NCI-H2196 treated with DMSO at 0.1 percent for 48 hours (cell line): ENCODE measurements around the gene KICS2.

Experiments used
- DNase-seq: peaks from one replicate; lab custom pipeline; 2025; ENCODE audit not compliant: unreplicated experiment; lab: John Stamatoyannopoulos, UW

KICS2 gene

GRCh38 chr12:64222009-64222765 lies at the start of gene KICS2:
Gene KICS2 (minus strand): TSS chr12:64222296. CDS start chr12:64222237, 59 bp downstream.
- DNase-seq = peak; percentile 84

GRCh38 chr12:64270411-64270810 lies 48.3 kb upstream of the KICS2 start:
- DNase-seq = no peak

DNA sequence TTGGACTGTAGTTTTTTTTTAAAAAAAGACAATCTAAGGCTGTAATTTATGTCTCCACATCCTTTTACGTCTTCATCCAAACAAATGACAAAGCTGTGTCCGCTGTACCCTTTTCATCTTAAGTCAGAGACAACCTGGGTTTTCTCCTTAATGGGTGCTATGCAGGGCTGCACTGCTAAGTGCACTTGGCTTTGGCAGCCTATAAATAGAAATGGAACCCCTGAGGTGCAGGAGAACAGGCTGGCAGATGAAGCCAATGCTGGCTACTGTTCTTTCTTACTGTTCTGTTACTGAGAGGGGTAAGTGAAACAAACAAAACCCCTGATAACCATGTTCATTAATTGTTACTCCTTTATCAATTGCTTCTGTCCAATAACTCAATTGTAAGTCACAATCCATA lies 47.1 kb upstream of the KICS2 start:
- no peak for DNase-seq

DNA sequence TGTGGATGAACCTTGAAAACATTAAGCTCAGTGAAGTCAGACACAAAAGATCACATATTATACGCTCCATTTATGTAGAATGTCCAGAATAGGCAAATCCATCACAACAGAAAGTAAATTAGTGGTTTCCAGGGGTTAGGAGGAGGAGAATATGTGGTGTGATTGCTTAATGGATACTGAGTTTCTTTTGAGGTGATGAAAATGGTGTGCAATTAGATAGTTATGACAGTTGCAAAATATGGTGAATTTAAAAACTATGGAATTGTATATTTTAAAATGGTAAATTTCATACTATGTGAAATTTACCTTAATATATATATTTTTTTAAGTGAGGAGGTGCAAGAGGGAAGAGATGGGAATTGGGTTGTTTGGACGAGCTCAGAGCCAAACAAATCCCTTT lies 46.3 kb upstream of the KICS2 start:
- DNase-seq = no peak

DNA sequence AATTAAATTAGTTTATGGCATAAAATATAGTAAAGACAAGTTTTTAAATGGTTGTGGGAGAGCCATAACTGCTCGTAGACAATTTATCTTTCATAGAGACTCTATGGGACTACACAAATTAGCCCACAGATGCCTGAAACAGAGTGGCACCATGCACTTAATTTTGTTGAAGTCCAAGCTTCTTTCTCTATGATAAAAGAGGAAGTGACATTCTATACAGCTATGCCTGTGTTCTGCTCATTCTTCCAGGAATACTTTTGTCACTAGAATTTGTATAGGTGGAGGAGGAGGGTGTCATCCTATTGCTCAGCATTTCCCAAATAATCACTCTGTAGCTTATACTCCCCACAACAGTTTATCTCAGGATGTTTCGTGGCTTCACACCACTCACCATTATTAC lies 43.7 kb upstream of the KICS2 start:
- DNase-seq = no peak

DNA sequence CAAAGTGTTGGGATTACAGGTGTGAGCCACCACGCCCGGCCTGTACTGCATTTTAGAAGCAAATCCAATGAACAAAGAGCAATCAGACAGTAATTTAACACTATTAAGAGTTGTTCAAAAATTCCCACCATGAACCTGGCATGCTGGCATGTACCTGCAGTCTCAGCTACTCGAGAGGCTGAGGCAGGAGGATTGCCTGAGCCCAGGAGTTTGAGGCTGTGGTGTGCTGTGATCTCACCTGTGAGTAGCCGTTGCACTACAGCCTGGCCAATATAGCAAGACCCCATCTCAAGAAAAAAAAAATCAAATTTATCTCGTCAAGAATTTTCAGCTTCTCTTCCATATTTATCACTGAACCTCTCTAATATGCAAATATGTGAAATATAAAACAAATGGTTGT lies 39.7 kb upstream of the KICS2 start:
- DNase-seq = no peak

GRCh38 chr12:64258576-64258975 lies 36.5 kb upstream of the KICS2 start:
- no peak for DNase-seq

GRCh38 chr12:64256166-64256800 lies 34.2 kb upstream of the KICS2 start:
- peak; percentile 8 for DNase-seq

GRCh38 chr12:64255249-64255648 lies 33.2 kb upstream of the KICS2 start:
- DNase-seq = no peak

- no peak for DNase-seq
Measured at GRCh38 chr12:64253356-64253755, 31.3 kb upstream of the KICS2 start.

DNA sequence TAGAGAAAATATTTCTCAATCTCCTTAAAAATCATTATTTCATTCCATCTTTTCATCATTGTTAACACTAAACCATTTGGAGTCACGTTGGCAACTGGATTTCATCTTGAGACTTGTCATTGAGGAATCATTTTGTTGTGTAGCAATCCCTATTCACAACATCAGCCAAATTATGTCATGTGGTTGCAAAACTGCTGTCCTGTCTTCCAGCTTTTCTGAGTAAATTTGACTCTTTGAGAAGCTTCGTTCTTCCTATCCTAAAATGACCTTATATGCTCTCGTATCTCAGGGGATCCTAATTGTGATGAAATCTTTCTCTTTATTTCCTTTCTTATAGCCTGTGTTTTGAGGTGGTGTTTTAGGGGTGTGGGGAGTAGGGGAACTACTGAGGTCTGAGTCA lies 30.6 kb upstream of the KICS2 start:
- no peak for DNase-seq

GRCh38 chr12:64243809-64244208 lies 21.7 kb upstream of the KICS2 start:
- no peak for DNase-seq

- DNase-seq = no peak
Measured at GRCh38 chr12:64240781-64241180, 18.7 kb upstream of the KICS2 start.

GRCh38 chr12:64237382-64237781 lies 15.3 kb upstream of the KICS2 start:
- DNase-seq = no peak

DNA sequence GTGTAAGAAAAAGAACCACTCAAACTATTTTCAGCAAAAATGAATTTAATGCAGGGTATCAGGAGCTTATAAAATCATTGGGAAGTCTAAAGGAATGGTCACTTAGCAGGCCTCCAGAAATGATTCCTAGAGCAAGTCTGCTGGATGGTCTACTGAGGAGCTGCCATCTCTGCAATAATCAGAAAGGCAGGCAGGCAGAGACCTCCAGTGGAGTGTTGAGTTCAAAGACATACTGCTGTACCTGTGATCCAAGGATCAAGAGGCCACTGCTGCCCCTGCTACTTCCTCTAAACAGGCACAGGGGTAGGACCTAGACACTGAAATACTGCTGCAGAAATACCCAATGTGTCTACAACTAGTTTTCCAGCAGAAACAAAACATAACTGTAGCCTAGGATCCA lies 14.5 kb upstream of the KICS2 start:
- DNase-seq = no peak

GRCh38 chr12:64232196-64232595 lies 10.1 kb upstream of the KICS2 start:
- no peak for DNase-seq

DNA sequence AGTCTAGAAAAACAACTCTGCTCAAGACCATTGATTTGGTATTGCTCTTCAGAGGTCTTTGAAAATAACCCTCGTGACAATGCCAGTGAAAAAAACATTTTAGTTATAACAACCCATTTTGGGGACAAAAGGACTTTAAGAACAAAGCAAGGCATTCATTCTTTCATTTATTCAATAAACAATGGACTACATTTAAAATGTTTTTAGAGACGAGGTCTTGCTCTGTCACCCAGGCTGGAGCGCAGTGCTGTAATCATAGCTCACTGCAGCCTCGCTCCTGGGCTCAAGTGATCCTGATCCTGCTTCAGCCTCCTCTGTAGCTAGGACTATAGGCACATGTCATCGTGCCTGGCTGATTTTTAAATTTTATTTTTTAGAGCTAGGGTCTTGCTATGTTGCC lies 7.7 kb upstream of the KICS2 start:
- DNase-seq = no peak

DNA sequence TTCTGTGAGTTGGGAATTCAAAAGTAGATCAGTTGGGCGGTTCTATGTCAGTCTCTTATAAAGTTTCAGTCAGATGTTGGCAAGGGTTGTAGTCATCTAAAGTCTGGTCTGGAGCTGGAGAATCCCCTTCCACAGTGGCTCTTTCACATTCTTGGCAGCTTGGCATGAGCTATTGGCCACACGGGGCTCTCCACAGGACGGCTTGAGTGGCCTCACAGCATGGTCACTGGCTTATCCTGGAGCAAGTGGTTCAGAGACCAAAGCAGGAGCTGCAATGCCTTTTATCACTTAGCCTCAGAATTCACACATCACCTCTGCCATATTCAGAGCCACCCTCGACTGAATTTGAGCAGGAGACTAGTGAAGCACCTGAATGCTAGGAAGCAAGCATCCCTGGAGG lies 7.1 kb upstream of the KICS2 start:
- DNase-seq = no peak

- DNase-seq = no peak
Measured at GRCh38 chr12:64225626-64226025, 3.5 kb upstream of the KICS2 start.

- peak; percentile 77 for DNase-seq
Measured at GRCh38 chr12:64221651-64222008, 466 bp downstream of the KICS2 start.

DNA sequence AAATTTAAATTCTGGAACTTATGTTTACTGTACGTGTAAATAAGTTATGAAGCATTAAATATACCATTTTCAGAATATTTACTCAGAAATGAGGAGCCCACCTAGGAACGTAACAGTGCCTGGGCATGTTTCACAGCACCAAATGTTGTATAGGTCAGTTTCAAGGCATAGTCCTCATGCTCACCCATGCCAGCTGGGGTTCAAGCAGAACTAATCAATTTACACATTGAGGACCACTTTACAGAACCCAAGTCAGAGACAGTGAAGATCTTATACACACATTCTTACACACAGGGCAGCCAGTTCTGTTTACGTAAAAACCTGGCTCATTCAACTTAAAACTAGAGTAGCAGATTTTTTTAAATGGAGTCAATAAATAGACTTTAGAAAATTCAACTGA lies 2.0 kb downstream of the KICS2 start:
- DNase-seq = no peak

DNA sequence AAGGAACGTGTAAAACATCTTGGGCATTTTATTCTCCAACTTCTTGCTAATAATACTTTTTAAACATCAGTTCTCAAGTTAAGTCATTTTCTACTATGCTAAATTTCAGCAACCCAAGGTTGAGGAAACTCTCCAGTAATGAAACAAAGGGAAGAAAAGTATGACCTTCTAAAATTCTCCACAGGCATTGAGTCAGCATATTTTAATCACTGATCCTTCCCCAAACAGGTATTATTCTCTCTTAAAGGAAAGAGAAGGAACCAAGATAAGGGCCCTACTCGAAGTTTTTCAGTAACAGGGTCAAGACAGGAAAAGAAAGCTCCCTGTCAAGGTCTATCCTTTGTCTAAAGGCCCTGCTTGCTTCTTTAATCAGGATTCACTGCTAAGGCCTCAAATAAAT lies 3.0 kb downstream of the KICS2 start:
- DNase-seq = no peak

DNA sequence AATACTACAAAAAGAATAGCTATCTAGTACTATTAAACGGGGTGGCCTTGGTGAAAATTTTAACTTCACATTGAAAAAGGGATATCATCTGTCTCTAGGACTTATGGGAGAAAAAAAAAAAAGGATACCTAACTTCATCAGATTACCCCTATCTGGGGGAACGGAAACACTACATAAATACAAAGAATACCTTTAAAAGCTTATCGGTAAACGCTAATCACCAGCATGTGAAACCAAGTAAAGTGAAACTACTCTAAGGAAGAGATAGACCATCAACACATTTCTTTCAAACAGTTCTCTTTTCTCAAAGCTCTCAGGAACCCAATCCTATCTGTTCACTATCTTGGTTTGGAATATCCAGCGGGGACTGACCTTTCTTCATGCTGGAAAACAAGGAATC lies 3.5 kb downstream of the KICS2 start:
- DNase-seq = no peak
